ENCODE results near the gene SP140. TPM values are rescaled to one million over a fixed set of nuclear protein-coding genes. Genes with fewer than 3 reads are reported as not detected.

Gene SP140
- total RNA-seq, 2 donors from 2014 or later = 0.51 TPM; not detected in 1

DNA sequence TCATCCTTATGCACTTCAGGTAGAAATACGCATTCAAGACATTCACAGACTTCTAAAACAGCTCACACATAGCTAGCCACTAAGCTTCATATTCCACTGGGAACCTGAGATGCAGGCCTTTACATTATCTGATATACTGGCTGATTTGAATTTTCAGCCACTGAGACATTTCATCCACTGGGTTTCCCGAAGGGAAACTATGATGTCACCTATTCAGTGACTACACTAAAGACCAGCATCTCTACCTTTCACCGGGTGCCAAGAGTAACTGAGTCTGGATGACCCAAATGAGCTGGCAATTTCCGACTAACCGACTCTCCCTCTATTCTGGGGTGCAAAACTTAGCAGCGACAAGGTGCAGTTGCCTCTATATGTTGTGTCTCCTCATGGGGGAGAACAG, 69.7 kb downstream of the SP140 start:
- DNase-seq (ENCODE audit: low spot score) = no peak
- WGBS = 86% methylated on average over 6 of the region's 6 CpGs
- Histone ChIP-seq H3K36me3 (no peaks in the 10 kb centered on the region), H3K4me1 (replicated peaks) (no peaks in the 10 kb centered on the region), H3K9me3 (no peaks in the 10 kb centered on the region), H3K4me3 (no peak overlapping the region), H3K27me3 (replicated peaks; ENCODE audit: insufficient read depth) (no peaks in the 10 kb centered on the region), H3K27ac (no peak overlapping the region)
- intact Hi-C loops (cut with DNase I) = no loop called here
- TF ChIP-seq POLR2AphosphoS5 (IDR thresholded peaks at IDR 0.05) (no peak), POLR2A (IDR thresholded peaks at IDR 0.05) (no peak)
- TF ChIP-seq, protein P1, sequence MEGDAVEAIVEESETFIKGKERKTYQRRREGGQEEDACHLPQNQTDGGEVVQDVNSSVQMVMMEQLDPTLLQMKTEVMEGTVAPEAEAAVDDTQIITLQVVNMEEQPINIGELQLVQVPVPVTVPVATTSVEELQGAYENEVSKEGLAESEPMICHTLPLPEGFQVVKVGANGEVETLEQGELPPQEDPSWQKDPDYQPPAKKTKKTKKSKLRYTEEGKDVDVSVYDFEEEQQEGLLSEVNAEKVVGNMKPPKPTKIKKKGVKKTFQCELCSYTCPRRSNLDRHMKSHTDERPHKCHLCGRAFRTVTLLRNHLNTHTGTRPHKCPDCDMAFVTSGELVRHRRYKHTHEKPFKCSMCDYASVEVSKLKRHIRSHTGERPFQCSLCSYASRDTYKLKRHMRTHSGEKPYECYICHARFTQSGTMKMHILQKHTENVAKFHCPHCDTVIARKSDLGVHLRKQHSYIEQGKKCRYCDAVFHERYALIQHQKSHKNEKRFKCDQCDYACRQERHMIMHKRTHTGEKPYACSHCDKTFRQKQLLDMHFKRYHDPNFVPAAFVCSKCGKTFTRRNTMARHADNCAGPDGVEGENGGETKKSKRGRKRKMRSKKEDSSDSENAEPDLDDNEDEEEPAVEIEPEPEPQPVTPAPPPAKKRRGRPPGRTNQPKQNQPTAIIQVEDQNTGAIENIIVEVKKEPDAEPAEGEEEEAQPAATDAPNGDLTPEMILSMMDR (IDR thresholded peaks at IDR 0.05) = no peak

DNA sequence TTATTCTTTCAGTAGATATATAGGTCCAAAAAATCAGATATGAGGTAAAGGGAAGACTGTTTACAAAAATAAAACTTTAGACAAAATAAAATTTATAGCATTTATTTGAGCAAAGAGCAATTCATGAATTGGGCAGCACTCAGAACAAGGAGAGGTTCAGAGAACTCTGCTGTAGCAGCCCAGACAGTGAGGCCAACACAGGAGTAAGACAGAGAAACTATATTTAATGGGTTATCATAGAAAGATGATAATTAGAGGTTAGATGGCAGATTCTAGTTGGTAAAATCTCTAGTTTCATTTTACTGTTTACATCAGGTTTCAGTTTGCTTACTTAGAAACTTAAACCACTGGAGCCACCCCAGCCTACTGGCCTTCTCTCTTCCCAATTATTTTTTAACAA, 71.4 kb downstream of the SP140 start:
- no peak for TF ChIP-seq POLR2AphosphoS5 (IDR thresholded peaks at IDR 0.05)
- TF ChIP-seq POLR2A (IDR thresholded peaks at IDR 0.05) = no peak
- TF ChIP-seq, protein P1 (IDR thresholded peaks at IDR 0.05) = no peak
- no peak for DNase-seq (ENCODE audit: low spot score)
- Histone ChIP-seq H3K4me3 (no peak overlapping the region), H3K27ac (no peak overlapping the region), H3K27me3 (replicated peaks; ENCODE audit: insufficient read depth) (no peaks in the 10 kb centered on the region), H3K36me3 (no peaks in the 10 kb centered on the region), H3K9me3 (no peaks in the 10 kb centered on the region), H3K4me1 (replicated peaks) (no peaks in the 10 kb centered on the region)
- intact Hi-C loops (cut with DNase I) = no loop called here

DNA sequence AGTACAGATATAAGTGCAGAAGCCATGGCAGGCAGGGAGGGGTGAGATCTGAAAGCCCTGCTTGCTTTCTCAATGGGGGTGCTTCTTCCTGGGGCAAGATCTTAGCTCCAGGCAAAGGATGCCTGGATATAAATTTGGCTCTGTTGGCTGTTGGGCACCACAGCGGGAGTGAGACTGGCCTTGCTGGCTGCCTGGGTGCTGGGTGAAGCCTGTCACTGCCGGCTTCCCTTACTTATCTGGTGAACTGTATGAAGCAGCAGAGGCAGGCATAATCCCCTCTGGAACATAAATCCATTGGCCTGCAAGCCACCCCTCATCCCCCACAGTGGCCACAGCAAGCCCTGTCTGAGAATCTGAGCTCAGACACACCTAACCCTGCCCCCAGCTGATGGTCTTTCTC, 74.1 kb downstream of the SP140 start:
- 100% methylated on average over 2 of the region's 2 CpGs for WGBS
- TF ChIP-seq POLR2AphosphoS5 (IDR thresholded peaks at IDR 0.05) (no peak), POLR2A (IDR thresholded peaks at IDR 0.05) (no peak)
- TF ChIP-seq, protein P1 (IDR thresholded peaks at IDR 0.05) = no peak
- H3K27ac ChIP-seq = no peak overlapping the region
- DNase-seq (ENCODE audit: low spot score) = no peak
- no peaks in the 10 kb centered on the region for H3K4me1 ChIP-seq (replicated peaks)
- H3K9me3 ChIP-seq = no peaks in the 10 kb centered on the region
- H3K4me3 ChIP-seq = no peak overlapping the region
- intact Hi-C loops (cut with DNase I) = no loop called here
- H3K27me3 ChIP-seq (replicated peaks; ENCODE audit: insufficient read depth) = no peaks in the 10 kb centered on the region
- no peaks in the 10 kb centered on the region for H3K36me3 ChIP-seq

DNA sequence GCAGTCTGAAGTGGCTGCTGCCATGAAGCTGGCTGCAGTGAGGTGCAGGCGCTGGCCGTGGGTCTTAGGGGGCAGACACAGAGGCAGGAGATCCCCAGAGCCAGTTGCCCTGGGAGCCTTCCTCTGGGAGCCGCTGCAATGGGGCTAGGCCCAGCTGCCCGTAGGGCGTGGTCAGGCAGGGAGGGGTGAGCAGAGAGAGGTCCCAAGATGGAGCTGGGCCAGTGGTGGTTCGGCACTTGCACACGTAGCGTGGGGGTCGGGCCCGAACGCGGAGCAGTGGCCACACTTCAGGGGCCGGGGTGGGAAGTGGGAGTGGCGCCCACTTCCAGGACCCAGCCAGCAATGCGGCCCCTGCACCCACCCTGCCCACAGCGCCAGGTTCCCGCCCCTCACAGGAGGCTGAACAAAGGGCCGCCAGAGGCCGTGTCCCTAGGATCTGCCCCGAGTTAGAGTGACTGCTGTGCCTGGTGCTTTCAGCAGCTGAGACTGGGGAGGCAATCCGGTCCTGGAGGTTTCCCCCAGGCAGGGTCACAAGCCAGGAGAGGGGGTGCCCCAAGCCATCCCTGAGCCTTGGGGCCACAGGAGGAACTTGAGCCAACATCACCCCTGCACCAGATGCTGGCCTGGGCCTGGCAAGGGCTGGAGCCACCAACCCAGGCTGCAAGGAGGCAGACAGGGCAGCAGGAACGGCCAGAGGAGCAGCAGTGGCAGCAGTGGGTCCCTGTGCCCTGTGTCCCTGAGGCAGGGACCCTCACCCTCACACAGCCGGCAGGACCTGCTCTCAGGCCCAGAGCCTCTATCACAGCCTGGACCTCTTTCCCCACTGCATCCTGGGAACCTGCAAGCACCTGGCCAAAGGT, 80.1 kb downstream of the SP140 start:
- no peak for DNase-seq (ENCODE audit: low spot score)
- TF ChIP-seq, protein P1 (IDR thresholded peaks at IDR 0.05) = no peak
- no peak for TF ChIP-seq POLR2A (IDR thresholded peaks at IDR 0.05)
- TF ChIP-seq POLR2AphosphoS5 (IDR thresholded peaks at IDR 0.05) = no peak
- intact Hi-C loops (cut with DNase I) = no loop called here
- WGBS = 95% methylated on average over 22 of the region's 23 CpGs
- Histone ChIP-seq H3K27me3 (replicated peaks; ENCODE audit: insufficient read depth) (no peaks in the 10 kb centered on the region), H3K36me3 (no peaks in the 10 kb centered on the region), H3K9me3 (no peaks in the 10 kb centered on the region), H3K4me1 (replicated peaks) (no peaks in the 10 kb centered on the region), H3K4me3 (no peak overlapping the region), H3K27ac (no peak overlapping the region)

DNA sequence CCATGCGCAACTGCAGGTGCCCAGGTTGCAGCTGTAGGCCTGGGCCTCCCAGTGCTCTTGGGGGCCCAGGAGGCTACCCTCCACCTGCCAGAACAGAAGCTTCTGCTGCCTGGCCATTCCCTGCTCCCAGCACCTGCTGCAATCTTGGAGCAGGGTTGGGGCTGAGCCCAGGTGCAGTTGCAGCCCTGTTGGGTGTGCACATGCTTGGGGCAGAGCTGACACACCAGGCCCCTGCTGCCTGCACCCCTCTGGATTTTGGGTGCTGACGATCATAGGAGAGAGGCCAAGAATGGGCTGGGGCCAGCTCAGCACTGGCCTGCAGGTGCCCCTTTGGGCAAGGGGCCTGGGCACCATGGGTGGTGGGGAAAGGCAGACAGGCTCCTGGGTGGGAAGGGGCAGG, 80.9 kb downstream of the SP140 start:
- Histone ChIP-seq H3K4me3 (no peak overlapping the region), H3K9me3 (no peaks in the 10 kb centered on the region), H3K4me1 (replicated peaks) (no peaks in the 10 kb centered on the region), H3K27me3 (replicated peaks; ENCODE audit: insufficient read depth) (no peaks in the 10 kb centered on the region), H3K27ac (no peak overlapping the region), H3K36me3 (no peaks in the 10 kb centered on the region)
- 73% methylated on average over 2 of the region's 2 CpGs for WGBS
- no peak for DNase-seq (ENCODE audit: low spot score)
- TF ChIP-seq, protein P1 (IDR thresholded peaks at IDR 0.05) = no peak
- TF ChIP-seq POLR2A (IDR thresholded peaks at IDR 0.05) = no peak
- TF ChIP-seq POLR2AphosphoS5 (IDR thresholded peaks at IDR 0.05) = no peak
- intact Hi-C loops (cut with DNase I) = no loop called here
